HG02678 (cell line): ENCODE data around the gene NTM.

Experiments
- ATAC-seq: cut with Tn5 transposase; IDR thresholded peaks from one replicate; pipeline ENCODE4 v1.9.1; 2021; ENCODE audit warnings: mild to moderate bottlenecking, moderate library complexity; ENCODE audit not compliant: unreplicated experiment

The NTM gene

DNA sequence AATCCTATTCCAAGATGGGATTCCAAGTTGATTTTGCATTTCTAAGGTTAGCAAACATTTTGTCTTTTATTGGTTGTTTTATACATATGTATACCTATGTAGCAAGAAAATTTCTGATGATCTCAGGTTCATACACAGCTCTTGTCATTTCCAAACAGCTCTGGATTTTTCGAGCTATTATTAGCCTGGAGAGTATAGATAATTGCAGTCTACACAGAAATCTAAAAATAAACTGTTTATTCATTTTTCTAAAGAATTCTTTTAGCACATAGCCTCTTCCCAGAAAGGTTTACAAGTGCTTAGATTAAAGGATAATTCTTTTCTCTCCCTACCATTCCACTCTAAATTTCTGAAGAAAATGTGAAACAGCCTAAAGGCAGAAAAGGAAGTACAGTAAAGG, 705.0 kb downstream of the NTM start:
- ATAC-seq = no peak

DNA sequence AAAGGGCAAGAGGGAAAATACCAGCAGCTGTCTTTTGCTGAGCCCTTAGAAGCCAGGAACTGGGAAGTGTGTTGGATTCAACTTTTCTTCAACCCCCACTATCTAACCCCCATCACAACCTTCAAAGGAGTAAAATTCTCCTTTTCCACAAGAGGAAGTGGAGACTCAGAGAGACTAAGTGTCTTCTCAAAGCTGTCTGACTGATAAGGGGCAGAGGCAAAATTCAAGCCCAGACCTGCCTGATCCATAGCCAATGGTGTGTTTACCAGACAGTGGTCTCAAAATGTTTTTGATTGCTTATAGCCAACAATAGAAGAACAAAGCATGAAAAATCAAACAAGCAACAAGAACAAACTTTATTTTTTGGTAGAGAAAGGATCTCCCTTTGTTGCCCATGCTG, 707.0 kb downstream of the NTM start:
- ATAC-seq = no peak

DNA sequence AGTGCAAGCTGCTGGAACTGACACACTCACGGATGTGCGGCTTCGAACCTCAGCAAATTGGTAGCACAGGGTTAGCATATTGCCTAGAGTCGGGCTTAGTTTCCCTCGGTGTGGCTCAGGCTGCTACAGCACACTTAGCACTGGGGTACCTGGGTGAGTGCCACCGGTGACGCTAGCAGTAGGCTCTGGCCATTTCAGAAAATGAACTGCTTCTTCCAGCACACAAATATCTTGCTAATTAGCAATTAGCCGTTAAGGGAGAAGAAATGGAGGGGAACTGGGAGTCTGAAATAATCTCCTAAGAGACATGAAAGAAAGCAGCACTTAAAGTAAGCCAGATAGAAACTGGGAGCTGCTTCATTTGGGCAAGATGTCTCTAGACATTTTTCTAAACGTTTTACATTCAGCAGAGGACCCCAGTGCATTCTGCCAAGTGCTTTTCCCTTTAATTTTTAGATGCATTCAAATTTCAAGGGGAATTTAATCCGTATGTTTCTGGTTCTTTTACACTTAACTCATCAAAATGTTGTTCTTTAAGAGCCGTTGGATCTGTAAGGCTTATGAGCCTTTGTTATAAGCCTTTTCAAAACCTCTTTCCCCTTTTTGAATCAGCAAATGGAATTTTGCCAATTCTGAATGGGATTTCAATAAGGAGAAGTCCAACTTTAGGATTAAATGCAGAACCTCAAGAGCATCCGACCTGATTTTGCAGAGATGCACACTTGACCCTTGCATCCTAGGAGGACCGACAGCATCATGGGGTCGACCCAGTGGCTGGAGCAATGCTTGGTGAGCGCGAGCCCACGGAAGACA, 708.1 kb downstream of the NTM start:
- ATAC-seq = no peak

DNA sequence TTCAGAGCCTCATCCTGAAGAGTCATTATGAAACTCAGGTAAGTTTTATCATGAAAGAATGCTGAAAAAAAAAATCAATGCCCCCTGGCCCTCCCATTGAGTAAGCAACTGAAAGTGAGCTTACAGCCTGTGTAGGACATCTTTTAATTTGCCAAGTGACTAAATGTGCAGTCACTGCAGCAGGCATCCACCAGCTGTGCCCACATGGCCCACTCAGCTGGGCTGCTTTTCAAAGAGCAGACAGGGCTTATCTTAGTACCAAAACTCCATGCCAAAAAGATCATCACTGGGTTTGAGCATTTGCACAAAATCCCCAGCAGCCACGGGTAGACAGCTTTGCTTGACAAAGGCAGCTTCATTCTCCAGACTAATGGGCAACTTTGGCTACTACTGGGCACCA, 709.7 kb downstream of the NTM start:
- no peak for ATAC-seq

DNA sequence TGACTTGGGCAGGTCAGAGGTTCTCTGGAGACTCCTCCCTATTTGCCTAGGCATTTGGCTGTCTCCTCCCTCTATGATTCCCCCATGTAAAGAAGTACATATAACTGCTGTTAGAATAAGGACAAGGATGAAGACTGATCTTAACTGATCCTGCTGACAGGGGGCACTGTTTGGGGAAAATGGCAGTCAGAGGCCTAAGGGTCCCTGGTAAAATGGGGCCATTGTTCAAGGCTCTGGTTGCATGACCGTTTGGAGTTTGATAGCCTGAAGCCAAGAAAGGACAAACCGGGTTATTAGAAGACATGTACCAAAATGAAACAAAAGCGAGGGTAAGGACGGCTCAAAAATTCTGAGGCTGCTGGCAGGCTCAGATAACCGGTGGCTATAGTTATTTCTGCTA, 712.2 kb downstream of the NTM start:
- ATAC-seq = no peak

DNA sequence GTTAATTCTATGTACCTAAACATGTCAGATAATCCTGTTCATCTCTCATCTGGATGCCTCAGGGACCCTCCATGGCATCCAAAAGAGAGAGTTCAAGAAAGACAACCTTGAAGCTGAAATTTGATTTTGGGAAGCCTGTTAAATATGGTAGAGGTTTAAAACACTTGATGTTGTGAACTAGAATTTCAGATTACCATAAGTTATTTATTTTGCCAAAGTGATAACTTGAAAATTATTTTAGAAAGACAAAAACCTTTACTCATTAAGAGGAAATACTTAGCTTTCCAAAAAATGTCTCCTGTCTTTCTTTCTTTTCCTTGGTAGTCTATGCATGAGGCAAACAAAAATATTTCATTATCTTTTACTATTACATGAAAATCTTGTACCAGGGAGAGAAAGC, 714.0 kb downstream of the NTM start:
- ATAC-seq = no peak

DNA sequence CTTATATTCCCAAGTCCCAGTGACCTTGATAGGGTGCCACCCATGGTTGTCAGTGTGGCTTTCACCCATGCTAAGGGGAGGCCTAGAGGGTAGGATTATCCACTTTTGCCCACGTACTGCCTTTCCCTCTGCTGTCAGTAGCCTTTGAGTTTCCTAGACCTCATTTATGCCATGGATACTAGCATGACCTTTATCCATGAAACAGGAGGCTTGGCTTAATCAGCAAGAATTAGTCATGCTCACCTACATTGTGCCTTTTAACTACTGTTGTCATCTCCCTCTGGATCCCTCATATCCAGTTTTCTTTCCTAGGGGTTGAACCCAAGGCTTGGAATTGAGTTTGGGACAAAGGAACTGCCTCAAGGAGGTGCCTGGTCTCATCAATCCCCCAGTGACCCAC, 716.7 kb downstream of the NTM start:
- no peak for ATAC-seq

DNA sequence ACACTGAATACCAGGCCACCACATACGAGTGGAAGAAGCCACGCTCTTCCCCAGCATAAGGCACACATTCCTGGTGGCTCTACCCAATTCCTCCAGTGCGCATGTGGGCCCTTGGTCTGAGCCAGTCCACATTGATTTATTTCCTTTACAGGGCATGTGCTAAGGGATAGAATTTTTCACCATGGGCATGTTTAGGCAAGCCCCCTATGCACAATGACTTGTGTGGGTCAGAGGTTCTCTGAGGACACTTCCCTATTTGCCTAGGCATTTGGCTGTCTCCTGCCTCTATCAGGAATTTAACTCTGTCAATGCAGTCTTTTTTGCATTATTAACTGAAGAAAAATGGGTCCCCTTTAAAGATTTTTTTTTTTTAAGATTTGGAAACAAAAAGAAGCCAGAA, 718.1 kb downstream of the NTM start:
- no peak for ATAC-seq

DNA sequence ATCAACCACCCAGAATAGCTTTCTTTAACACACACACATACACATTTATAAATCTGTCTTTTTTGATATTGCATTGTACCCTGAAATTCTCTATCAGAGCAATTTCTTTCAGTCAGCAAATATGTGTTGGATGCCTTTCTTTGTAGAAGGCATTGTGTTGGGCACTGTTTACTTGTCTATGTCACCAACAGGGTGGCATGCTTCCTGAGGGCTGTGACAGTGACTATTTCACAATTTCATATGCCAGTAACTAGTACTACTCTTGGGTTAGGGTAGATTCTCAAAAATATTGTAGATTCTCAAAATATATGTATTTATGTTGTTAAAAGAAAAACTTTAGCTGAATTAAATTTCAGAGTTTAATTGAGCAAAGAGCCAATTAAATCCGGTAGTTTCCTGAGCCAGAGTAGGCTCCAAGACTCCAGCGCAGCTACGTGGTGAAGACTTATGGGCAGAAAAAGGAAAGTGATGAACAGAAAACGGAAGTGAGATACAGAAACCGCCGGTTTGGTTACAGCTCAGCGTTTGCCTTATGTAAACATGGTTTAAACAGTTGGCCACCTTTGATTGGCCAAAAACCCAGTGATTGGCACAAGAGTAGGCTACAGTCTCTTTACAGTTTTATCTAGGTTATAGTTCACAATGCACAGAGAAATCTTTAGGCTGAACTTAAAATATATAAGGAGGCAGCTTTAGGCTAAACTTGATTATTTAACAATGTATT, 723.3 kb downstream of the NTM start:
- no peak for ATAC-seq

DNA sequence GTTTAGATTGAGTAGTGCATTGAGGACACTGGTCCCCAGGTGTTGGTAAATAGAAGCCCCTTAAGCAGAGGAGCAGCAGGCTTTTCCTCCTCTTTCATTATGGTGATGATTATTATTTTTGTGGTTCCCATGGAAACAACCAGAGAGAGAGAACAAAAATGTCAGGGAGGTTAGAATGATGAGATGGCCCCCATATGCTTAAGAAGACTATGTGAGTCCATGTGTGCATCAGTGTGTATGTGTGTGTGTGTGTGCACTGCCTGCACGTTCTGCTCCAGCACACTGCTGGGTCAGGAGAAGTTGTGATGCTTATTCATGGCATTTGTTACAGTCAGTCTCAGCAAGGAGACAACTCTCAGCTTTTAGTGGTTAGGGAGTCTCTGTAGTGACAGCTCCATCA, 724.2 kb downstream of the NTM start:
- ATAC-seq = no peak

DNA sequence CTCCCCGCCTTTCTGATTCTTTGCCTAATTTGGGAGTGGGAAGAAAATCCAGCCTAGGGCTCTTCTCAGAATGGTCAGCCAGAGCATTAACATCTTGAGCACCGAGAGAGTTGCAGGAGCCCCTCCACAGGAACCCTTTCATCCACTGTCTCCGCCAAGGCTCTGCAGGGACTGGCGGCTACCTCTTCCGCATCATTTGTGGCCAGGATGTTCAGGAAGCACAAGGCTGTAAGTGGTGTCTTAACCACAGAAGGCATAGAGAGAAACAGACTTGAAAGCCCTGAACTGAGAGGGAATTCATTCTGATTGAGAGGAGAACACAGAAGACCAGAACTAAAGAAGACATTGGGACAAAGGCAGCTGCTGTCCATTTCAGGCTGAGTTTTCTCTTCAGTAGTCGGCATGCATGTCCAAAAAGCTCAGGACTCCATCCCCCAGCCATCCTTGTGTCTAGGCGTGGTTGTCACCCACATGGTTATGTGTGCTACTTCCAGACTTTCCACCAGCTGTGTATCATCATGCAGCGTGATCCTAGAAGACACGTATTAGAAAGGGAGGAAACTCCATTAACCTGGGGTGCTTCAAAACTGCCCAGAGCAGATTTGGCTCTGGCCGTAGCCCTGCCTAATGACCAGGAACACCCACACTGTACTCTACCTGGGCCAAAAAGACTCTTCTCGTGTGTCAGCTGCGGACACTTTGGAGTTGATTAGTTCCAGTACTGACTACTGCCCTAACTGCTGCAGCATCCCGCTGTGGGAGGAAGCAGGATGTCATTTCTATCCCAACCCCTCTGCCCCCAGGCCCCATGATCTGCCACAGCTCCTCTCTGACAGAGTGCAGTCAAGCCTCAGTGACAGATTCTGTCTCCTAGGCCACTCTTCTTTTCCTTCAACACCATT, 725.1 kb downstream of the NTM start:
- no peak for ATAC-seq

DNA sequence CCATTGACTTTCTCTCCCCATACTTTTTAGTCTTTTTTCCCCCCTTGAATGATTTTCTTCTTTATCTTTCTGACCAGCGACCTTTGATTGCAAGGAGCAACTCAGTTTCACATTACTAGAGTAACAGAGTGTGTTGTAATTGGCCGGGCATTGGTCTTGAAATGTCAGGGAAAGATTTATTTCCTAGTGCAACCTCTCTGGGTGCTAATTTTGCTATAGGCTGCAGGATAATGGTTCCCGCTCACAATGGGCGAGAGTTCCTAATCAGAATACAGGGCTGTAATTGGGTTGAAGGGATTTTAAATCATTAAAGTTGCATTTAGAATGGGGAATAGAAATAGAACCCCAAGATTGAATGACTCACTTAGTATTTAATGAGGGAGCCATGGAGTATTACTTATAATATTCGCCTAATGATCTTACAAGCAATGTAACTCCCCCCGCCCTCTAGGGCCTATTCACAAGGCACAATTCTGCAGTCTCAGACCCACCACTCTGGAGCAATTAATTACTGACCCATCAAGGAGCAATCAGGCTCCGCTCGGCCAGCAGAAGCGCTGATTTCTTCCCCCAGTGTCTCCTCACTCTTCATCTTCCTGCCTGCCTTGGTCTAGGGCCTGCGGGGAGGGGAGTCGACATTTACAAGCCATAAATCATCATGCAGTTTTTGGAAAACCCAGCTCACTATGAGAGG, 725.9 kb downstream of the NTM start:
- ATAC-seq = no peak

DNA sequence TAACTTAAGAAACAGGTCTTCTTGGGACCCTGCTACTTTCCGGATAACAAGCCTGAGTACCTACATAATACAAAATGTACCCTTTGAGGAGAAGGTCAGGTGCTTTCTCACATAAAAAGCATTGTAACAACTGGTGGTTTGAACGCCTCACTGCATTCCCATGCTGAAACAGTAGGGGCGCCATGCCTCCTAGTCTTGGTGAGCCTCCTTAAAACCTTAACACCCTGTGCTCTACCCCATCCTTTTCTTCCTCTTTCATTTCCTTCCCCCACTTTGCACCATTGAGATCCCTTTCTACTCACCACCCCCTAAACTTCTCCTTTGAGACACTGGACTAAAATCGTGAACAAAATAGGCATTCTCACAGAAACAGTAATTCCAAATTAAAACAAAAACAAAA, 729.3 kb downstream of the NTM start:
- peak; percentile 57 for ATAC-seq

DNA sequence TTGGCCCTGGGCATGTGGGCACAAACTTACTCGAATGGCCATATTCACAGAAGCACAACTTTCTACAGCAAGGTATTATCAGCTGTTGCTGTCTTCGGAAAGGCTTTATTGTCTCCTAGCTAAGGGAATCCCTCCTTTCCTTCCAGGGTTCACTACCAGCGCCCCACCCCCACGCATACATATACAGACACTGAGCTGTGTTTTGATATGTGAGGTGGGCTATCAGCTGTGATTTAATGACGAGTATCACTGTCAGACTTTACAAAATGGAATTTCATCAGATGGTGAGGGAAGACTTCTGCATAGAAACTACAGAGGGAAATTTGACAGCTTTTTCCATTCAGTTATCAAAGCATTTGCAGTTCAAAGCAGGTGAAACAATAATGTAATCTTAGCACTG, 730.2 kb downstream of the NTM start:
- no peak for ATAC-seq

DNA sequence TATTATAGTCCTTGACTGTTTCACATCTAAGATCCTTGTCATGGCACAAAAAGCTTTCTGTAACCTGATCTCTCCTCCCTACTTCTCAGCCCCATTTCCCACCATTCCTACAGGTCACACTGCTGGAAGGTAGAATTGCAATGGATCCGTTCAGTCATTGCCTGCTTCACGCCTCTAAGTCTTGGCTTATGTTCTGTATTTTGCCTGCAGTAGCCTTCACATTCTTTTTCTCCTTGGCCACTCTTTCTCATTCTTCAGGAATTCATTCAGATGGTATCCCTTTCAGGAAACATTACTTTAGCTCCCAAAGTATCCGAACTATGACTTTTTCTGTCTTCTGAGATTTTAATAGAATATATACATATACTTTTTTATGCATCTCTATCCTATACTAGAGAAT, 731.5 kb downstream of the NTM start:
- ATAC-seq = no peak

DNA sequence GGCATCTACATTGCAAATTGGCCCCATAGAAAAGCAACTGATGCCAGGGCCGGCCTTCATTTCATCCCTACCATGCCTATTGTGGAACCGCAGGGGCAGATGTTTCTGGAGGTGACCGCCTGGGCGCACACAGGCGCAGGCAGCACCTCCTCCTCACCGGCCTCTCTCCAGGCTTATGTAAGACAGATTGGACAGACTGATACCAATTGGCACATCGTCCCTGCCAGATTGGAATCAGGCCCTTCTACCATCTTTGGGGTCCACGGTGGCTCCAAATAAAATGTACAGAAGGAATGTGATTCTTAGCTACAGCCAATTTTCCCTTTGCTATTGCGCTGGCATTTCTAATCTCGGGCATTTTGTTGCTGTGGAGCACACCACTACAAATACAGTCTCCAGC, 732.6 kb downstream of the NTM start:
- ATAC-seq = no peak

DNA sequence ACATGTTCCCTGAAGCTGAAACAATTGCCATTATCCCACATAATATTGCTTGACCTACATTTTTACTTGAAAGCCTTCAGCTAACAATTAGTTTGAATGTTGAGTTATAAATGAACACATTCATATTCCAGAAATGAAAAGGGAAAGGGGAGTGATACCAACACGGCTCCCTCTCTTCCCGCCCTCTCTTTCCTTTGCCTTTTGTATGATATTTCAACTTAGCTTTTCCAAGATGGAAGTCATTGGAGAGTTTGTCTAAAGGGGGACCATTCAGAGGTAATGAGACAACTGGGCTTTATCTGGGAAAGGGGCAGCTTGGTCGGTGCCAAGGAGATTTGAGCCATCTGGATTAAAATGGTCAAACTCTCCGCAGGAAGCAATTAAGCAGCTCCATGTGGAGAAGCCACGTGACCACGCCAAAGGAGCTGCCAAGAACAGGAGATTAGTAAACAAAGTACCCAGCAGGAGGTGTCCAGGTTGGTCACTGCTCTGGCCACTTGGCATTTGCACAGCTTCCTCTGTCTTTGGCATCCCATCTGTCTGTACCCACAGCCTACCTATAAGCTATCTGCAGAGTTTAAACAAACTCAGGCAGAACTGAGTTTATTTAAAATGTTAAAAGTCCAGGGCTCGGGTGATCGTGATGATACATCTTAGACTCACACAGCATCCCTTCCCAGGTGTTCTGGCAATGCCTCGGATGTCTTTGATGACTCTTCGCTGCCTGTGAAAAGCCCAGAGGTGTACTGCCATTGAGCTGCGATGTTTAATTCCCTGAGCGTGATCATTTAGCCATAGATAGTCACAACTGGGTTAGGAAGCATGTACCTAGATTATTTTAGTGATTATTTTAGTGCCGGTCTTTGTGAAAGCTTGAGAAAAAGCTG, 735.9 kb downstream of the NTM start:
- no peak for ATAC-seq

DNA sequence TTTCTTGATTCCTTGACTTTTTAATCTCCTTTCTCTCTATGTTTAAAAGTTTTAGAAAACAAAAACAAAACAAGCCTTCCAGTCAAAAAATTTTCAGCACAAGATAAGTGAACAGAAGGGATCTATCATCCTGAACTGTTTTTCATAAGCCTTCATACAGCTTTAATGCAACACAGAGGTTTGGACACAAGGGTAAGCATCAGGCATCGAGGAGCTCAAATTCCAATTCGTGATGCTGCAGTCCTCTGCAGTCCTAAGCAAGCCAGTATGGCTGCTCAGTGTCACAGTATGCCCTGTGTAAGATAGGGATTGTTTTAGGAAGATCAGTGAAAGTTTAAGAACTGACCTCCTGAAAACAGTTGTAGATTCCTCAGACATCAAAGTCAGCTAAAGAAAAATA, 740.9 kb downstream of the NTM start:
- ATAC-seq = no peak

DNA sequence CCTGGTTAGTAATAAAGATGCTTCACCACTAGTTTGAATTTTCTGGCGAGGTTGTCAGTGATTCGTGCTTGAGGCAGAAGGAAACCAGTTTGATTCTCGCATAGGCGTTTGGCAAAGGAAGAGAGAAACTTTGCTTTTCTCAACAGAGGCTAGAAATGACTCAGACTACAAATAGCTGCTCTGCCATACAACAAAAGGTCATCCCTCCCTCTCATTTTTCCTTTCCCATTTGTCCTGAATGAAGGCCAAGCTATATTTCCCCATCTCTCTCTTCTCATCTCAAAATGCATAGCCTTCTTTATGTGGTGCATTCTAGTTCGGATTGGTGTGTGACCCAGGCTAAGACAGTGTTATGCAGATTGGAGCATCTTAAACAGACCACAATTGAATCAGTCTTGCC, 741.4 kb downstream of the NTM start:
- ATAC-seq = no peak

DNA sequence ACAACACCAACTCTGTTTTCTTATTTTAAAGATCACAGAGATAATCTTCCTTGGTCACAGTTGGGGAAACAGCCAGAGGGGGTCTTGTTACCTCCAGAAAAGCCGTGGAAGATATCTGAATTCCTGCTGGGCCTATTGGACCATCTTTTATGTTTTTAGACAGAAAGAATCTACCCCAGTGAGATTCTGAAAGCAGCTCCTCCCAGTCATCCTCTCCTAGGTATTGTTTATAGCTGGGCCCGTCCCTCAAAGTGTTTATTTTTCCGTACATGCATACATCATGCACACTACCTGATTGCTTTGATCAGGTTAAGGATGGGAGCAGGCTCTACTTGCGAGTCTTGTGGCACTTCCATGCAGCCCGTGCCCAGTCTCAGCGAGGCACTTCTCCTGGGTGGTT, 742.4 kb downstream of the NTM start:
- ATAC-seq = no peak
